SKM-1 (cell line): ENCODE measurements around the gene GPR78.

Source experiments
- DNase-seq: peaks from one replicate; lab custom pipeline; 2025; ENCODE audit not compliant: unreplicated experiment; lab: John Stamatoyannopoulos, UW

The GPR78 gene

DNA sequence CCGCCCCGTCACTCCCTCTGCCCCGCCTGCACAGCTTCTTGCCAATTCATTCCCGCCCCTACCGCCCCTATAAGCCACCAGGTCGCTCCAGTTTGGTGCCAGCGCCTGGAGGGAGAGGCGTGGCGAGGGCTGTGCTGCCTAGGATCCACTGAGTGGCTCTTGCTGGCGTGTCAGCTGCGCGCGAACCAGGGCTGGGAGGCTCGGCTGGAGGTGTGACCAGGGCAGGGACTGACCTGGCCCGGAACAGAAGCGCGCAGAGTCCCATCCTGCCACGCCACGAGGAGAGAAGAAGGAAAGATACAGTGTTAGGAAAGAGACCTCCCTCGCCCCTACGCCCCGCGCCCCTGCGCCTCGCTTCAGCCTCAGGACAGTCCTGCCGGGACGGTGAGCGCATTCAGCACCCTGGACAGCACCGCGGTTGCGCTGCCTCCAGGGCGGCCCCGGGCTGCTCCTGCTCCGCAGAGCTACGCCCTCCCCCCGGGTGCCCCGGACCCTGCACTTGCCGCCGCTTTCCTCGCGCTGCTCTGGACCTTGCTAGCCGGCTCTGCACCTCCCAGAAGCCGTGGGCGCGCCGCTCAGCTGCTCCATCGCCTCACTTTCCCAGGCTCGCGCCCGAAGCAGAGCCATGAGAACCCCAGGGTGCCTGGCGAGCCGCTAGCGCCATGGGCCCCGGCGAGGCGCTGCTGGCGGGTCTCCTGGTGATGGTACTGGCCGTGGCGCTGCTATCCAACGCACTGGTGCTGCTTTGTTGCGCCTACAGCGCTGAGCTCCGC, at the start of gene GPR78:
TSS of gene GPR78 (plus strand) at position 72 of the 773 bp plus-strand sequence. CDS start at position 663, 591 bp downstream.
- DNase-seq = no peak

GRCh38 chr4:8532245-8532781, 47.9 kb upstream of the GPR78 start:
- no peak for DNase-seq

DNA sequence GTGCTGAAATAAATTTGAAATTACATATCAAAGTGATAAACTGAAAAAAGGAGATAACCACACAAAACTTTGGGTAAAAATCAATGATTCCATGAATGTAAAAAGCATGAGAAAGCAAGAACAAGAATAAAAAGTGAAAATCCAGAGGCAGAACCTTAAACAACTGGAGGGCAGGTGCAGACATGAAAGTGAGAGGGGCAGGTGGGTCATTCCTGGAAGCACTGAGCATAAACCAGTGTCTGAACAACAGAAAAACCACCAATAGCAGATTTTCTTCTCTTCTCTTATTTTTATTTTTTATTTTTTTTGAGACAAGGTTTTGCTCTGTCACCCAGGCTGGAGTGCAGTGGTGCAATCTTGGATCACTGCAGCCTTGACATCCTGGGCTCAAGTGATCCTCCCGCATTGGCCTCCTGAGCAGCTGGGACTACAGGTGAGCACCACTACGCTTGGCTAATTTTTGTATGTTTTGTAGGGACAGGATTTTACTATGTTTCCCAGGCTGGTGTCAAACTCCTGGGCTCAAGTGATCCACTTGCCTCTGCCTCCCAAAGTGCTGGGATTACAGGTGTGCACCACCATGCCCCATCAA, 46.8 kb upstream of the GPR78 start:
- no peak for DNase-seq

- no peak for DNase-seq
Measured at GRCh38 chr4:8534129-8534528, 46.1 kb upstream of the GPR78 start.

DNA sequence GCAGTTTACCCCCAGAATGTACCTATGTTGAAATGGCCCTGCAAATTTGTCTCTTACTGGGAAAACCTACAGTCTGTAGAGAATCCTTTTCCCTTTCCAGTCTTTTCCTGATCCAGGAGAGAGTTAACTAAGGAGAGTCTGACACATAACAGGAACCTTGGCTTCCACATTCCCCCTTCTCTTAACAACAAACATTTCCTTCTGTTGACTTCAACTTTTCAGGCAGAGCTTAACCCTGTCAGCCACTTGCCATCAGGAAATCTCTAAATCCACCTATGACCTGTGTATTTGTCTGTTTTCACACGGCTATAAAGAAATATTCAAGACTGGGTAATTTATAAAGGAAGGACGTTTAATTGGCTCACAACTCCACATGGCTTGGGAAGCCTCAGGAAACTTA, 45.6 kb upstream of the GPR78 start:
- DNase-seq = no peak

- no peak for DNase-seq
Measured at GRCh38 chr4:8536467-8536866, 43.7 kb upstream of the GPR78 start.

DNA sequence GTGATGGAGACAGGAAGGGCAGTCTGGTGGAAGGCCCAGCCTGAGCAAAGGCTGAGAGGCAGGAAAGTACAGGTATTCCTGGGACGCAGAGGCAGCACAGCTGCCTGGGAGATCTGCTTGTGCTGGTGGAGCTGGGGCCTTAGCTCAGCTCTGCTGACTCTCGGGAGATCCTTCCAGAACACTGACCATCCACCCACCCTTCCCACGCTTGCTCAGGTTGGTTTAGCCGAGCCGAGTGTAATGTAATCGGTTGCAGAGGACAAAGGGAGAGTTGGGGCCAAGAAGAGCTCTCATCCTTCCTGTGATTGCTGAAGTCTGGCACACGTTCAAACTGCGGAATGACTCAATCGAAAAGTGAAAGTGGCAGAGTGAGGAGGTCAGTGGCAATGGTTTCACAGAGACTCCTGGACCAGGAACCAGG, 43.1 kb upstream of the GPR78 start:
- DNase-seq = peak; percentile 68

GRCh38 chr4:8538076-8538702, 42.0 kb upstream of the GPR78 start:
- no peak for DNase-seq

- DNase-seq = no peak
Measured at GRCh38 chr4:8538703-8539567, 41.3 kb upstream of the GPR78 start.

DNA sequence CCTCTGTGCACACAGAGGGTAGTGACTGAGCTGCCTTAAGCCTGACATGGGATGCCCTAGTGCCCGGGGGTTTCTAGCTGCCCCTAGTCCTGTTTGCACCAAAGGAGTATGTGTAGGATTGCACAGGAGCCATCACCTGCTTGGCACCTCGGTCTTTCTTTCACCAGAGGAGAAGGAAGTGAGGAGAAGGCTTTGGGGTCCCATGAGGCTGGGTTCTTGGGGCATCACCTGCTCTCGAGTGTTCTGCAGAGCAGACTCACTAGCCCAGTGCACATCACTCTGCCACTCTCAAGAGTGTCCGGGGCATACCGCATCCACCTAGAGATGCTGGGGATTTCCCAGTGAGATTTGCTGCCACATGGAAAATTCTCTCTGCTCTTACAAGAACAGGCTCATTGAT, 40.5 kb upstream of the GPR78 start:
- DNase-seq = no peak

DNA sequence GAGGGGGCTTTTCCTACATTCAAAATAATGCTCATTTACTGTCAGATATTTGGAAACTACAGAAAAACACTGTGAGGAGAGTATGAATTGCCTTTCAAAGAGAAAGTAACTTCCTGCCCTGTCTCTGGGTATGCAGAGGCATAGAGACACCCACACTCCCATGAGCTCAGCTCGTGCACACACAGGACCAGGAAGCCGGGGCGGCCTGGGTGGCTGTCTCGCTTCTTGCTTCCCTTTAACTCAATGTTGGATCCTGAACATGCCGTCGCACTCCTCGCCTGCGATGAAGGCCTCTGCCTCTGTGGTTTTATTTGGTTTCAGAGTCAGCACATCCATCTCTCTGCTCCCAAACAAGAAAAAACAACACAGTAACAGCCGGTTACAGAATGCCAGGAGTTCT, 40.1 kb upstream of the GPR78 start:
- no peak for DNase-seq

- DNase-seq = no peak
Measured at GRCh38 chr4:8540586-8540985, 39.6 kb upstream of the GPR78 start.

- no peak for DNase-seq
Measured at GRCh38 chr4:8540991-8541390, 39.2 kb upstream of the GPR78 start.

DNA sequence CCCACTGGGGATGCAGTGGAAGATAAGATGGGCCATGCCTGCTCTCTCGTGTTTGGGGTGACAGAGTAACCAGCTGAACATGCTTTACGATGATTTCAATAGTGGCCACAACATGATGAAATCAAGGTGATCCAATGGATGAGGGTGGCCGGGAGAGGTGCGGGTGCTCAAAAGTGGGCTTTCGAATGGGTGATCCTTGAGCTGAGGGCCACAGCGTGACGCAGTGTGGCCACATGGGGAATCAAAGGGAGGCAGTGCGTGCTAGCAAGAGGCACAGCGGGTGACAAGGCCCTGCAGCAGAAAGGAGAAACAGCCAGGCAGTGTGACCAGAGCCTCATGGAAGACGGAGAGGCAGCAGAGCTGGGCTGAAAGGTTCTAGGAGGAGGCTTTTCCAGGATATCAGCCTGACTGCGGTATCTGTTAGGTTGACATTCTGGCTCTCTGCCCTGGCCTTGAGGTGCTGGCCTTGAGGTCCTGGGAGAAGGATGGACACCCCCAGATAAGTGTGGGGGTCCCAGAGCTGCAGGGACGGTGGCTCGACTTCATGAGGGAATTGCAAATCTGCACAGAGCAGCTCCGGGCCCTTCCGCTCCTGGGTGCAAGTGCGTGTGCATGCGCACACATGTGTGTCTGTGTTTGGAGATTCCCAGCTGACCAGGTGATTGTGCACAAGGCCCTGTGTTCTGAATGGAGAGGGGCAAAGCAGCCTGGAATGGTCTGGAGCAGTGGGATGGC, 38.0 kb upstream of the GPR78 start:
- no peak for DNase-seq

- DNase-seq = no peak
Measured at GRCh38 chr4:8542776-8543525, 37.2 kb upstream of the GPR78 start.

DNA sequence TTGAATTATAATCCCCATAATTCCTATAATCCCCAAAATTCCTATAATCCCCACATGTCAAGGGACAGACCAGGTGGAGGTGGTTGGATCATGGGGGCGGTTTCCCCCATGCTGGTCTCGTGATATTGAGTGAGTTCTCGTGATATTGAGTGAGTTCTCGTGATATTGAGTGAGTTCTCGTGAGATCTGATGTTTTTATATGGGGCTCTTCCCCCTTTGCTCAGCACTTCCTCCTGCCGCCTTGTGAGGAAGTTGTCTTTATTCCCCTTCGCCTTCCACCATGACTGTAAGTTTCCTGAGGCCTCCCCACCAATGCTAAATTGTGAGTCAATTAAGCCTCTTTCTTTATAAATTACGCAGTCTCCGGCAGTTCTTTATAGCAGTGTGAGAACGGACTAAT, 36.6 kb upstream of the GPR78 start:
- DNase-seq = no peak

- no peak for DNase-seq
Measured at GRCh38 chr4:8544282-8544681, 35.9 kb upstream of the GPR78 start.

DNA sequence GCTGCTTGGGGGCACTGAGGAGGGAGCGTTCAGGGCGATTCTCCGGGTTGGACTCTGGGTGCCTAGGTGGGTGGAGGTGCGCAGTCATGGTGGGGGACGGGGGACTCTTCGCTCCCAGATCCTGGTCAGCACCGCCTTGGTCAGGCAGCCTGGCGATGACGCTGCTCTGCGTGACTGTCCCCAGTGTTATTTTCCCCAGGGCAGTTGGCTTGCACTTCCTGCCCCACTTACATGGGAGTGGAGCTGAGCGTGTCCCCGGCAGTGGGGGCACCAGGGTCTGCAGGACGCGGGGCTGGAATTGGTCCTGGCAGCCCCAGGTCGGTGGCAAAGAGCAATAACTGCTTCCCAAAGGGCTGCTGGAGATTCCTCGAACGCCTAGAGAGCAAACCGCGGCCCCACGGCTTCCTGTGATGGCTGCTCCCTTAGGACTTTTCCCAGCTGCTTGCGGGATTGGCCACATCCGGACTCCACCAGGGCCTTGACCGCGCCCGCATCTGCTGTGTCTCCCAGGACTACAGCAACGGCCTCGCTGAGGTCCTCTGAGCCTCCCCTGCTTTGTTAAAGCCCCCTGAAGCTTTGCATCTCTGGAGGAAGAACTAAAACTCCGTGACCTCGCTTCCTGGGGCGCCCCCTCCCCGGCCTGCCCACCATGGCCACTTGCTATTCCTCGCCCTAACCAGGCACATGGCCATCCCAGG, 35.3 kb upstream of the GPR78 start:
- no peak for DNase-seq

DNA sequence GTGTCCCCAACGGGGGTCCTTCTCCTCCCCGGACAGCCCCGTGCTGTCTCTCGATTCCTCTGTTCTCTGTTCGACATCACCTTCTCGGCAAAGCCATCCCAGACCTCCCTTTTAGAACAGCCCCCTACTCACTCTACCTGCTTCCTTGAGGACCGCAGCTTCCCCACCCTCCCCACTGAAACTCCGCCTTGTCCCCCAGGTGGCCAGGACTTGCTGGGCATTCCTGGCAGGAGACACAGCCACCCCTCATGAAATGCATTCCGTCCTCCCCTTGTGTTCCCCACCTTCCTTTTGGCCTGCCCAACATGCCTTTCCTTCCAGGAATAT, 34.8 kb upstream of the GPR78 start:
- DNase-seq = no peak
